GM10266 (cell line): ENCODE data around the gene TSPAN11.

Source experiments
- DNase-seq: peaks from one replicate; pipeline ENCODE4 v3.0.0; 2012; ENCODE audit errors: extremely low spot score
- TF ChIP-seq, protein P1 (sequence below): IDR thresholded peaks from 2 replicates; pipeline ENCODE4 v1.5.1; 2012; ENCODE audit warnings: mild to moderate bottlenecking, low read depth; ENCODE audit not compliant: control insufficient read depth, insufficient read depth; ENCODE audit errors: missing control alignments

TSPAN11 gene

DNA sequence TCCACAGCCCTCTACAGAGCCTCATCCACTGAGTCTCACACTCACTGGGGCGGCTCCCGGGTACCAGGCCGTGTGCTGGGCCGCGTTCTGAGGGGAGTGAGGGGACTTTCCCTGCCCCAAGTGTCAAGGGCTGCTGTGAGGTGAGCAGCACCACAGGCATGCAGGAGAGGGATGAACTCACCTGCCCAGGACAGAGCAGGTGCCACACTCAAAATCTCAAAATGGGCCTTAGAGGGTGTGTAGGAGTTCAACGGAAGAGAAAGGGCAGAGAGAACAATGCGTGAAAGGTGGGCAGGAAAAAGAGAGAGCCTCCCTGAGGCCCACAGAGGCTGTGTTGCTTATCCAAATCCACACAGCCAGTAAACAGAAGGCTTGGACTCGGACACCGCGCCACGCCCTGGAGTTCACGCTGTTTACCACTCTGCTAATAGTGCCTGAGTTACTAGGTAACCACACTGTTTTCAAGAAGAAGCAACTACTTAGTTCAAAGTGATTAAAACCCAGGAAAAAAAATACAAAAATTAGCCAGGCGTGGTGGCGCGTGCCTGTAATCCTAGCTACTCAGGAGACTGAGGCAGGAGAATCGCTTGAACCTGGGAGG is 32.7 kb downstream of the TSPAN11 start:
- TF ChIP-seq, protein P1, sequence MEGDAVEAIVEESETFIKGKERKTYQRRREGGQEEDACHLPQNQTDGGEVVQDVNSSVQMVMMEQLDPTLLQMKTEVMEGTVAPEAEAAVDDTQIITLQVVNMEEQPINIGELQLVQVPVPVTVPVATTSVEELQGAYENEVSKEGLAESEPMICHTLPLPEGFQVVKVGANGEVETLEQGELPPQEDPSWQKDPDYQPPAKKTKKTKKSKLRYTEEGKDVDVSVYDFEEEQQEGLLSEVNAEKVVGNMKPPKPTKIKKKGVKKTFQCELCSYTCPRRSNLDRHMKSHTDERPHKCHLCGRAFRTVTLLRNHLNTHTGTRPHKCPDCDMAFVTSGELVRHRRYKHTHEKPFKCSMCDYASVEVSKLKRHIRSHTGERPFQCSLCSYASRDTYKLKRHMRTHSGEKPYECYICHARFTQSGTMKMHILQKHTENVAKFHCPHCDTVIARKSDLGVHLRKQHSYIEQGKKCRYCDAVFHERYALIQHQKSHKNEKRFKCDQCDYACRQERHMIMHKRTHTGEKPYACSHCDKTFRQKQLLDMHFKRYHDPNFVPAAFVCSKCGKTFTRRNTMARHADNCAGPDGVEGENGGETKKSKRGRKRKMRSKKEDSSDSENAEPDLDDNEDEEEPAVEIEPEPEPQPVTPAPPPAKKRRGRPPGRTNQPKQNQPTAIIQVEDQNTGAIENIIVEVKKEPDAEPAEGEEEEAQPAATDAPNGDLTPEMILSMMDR, result no peak

DNA sequence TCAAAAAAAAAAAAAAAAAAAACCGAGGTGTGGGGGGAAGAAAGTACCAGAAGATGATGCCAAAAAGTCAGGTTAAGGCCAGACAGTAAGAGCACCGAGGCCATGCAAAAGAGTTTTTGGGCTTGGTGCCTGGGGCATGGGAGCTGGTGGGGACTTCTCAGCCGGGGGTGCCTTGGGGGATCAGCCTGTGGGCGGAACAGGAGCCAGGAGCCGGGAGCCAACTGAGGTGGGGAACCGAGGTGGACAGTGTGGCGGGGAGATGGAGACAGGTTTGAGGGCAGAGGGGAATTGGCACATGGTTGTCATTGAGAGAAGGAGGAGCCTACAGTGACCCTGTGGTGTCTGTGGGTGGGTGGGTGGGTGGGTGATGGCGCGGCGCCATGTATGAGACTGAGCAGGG is 33.2 kb downstream of the TSPAN11 start:
- TF ChIP-seq, protein P1, result no peak
- DNase-seq, result no peak

More for the DNA sequence above, 32.7 kb downstream of the TSPAN11 start:
- DNase-seq, result no peak

DNA sequence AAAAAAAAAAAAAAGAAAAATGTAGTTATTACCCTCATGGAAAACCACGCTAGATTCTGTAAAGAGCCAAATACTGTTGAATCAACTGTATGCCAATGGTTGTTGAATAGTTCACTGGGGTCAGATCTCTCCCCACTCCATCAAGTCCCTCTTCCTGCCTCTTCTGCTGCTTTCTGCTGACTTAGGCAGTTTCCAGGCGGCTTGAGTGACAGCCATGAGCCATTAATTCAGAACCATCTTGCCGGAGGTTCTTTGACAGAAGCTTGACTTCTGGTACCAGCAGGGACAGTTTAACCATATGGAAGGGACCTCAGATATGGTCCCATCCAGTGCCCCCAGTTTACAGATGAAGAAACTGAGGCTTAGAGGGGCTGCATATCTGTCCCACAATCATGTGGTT is 34.5 kb downstream of the TSPAN11 start:
- TF ChIP-seq, protein P1, result no peak
- DNase-seq, result no peak

DNA sequence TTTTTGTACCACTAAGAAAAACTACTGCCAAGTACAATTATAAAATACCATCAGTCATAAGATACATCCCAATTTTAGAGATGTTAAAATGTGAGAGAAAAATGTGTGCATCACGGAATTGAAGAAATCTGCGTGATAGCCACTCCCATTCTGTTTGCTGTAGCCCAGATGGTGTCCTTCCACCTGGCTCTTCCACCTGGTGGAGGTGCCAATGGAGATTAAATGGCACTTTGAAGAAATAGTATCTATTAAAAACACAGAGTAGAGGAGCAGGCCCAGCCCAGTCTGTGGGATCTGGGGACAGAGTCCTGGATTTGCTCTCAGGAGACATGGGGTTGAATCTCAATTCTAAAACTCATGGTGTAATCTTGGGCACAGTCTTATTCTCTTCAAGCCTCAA is 35.5 kb downstream of the TSPAN11 start:
- TF ChIP-seq, protein P1, result no peak
- no peak for DNase-seq

DNA sequence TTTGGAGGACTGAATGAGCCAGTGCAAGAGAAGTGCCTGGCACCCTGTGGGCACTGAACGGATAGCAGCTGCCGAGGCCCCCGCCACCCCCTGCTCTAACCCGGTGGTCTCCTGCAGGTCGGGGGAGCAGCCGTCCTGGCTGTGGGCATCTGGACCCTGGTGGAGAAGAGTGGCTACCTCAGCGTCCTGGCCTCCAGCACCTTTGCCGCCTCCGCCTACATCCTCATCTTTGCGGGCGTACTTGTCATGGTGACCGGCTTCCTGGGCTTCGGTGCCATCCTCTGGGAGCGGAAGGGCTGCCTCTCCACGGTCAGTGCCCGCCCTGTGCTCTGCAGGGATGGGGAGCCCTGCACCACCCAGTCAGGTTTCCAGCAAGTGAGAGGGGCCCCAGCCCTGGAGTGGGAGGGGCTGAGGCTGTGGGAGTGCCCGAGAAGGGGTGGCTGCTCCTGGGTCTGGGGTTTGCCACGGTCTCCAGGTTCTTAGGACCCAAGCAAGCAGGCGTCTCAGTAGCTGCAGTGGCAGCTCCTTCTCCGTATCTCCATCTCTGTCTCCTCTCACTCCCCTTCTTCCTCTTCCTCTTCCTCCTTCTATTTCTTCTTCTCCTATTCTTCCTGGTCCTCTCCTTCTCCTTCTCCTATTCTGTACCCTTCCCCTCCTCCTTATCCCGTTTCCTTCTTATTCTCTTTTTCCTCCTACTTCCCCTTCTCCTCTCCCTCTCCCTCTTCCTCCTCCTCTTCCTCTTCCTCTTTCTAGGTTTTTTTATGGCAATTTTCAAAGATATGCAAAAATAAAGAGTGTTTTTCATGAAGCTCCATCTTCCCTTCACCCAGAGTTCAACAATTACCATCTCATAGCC is 37.4 kb downstream of the TSPAN11 start:
- no peak for DNase-seq
- TF ChIP-seq, protein P1, result no peak

DNA sequence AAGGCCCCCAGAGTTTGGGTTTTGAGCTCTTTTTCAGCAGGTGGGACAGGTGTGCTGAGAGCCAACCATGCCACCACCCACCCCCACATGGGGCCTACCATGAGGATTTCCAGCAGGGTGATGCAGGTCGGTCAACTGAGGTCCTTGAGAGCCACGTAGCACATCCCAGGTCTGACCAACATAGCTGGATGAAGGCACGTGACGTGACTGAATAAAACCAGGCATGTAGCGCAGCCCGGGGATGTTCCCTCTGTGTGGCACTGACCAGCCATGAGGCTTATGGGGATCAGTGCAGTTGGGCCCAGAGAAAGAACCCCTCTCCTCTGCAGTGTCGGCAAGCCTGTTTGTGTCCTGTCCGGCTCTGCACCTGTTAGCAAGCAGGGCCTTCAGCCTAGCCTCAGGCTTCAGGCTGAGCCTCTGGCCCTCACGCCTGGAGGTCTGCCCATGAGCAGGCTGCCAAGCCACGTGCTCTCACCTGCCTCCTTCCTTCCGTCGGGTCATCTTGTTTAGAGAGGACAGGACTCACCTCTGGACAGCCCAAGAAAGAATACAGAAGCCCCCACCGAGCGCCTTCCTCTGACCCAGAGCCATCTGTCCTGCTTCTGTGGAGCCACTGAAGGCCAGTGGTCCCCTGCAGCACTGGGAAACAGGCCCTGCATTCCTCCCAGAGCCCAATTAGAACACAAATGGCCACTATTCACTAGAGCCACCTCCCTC is 38.5 kb downstream of the TSPAN11 start:
- TF ChIP-seq, protein P1, result no peak
- DNase-seq, result no peak

DNA sequence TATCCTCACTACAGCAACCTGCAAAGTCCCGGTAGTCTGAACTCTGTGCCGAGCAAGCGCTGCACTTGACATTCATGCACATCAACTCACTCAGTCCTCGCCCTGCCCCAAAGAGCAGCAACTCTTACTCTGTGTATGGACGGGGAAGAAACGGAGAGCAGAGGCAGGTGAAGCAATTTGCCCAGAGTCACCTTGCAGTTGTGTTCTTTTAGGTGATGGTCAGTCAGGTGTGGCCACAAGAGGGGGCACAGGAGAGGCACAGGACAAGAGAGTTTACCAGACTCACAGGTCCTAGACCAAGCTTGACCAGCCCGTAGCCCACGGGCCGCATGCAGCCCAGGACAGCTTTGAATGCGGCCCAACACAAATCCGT is 39.1 kb downstream of the TSPAN11 start:
- DNase-seq, result no peak
- TF ChIP-seq, protein P1, result peak; percentile 24
